ENCODE measurements around the gene MTMR2. TPM values are rescaled to one million over a fixed set of nuclear protein-coding genes. Genes with fewer than 3 reads are reported as not detected.

Gene MTMR2
- total and polyA plus RNA-seq, 10 of the 15 experiments (the other 5 are each of a cell fraction or from before 2014, with no cell fraction given) = 7.6 to 46.6 (median 22.5) TPM

- FAIRE-seq (no peak), DNase-seq (ENCODE audit: low read depth, low spot score) (no peak), ATAC-seq (peak; percentile 86)
- intact Hi-C loops (cut with micrococcal nuclease; ENCODE audit: unreplicated experiment) (no loop called here), in situ Hi-C loops (cut with MboI) (no loop called here)
- ChIA-PET RAD21 (ENCODE audit: unreplicated experiment) (no interaction called here), SMC1A (ENCODE audit: uncharacterized antibody, unreplicated experiment) (interaction anchor here (1.0 to 1.6 kb wide), 4 partner anchors 10 to 495 kb away, joined by 3 to 4 read pairs (median 3); partner anchors contain the start of gene MAML2), POLR2A (interaction anchor here (0.7 kb wide), 1 partner anchor 30 kb away, joined by 7 read pairs; no protein-coding TSS in a partner anchor), CTCF (no interaction called here)
- Histone ChIP-seq H3K79me2 (ENCODE audit: control insufficient read depth, insufficient read depth, low read length) (no peaks in the 10 kb centered on the region), H3K9me3 (replicated peaks; ENCODE audit: control insufficient read depth, insufficient read depth, low read length) (no peaks in the 10 kb centered on the region), H3K4me1 (ENCODE audit: control insufficient read depth, insufficient read depth, low read length) (no peaks in the 10 kb centered on the region), H3K27me3 (replicated peaks in 1 of 2; ENCODE audit: control insufficient read depth in 2 of 2, insufficient read depth in 2 of 2, low read length in 1 of 2) (no peaks in the 10 kb centered on the region), H2AFZ (ENCODE audit: control insufficient read depth, low read depth, low read length) (no peak overlapping the region), H3K9ac (ENCODE audit: control insufficient read depth, insufficient read depth, low read length) (no peak overlapping the region), H3K4me3 (no peak overlapping the region), H4K20me1 (ENCODE audit: control insufficient read depth, insufficient read depth) (no peaks in the 10 kb centered on the region), H3K27ac (ENCODE audit: control insufficient read depth, insufficient read depth) (no peak overlapping the region), H3K36me3 (ENCODE audit: control insufficient read depth in 2 of 2, insufficient read depth in 2 of 2, low read length in 1 of 2) (no peaks in the 10 kb centered on the region), H3K4me2 (ENCODE audit: control insufficient read depth, insufficient read depth) (no peak overlapping the region)
- WGBS (ENCODE audit: insufficient coverage, insufficient replicate concordance, low lambda C conversion rate, missing lambda C conversion rate) = 62% methylated on average over 4 of the region's 4 CpGs
- no TSS peak for BruUV-seq (replicated peaks)
- TF ChIP-seq ZNF384 (IDR thresholded peaks at IDR 0.05; ENCODE audit: borderline replicate concordance, low read depth, low read length) (no peak), NKRF (conservative IDR thresholded peaks at IDR 0.05) (no peak), SMAD5 (IDR thresholded peaks at IDR 0.05; ENCODE audit: low read depth) (no peak), BRCA1 (IDR thresholded peaks at IDR 0.05; ENCODE audit: low read depth, low read length) (no peak), NFYA (IDR thresholded peaks at IDR 0.05; ENCODE audit: borderline replicate concordance, low read depth, low read length) (no peak)
Observed at GRCh38 chr11:95891423-95892170, 32.3 kb downstream of the MTMR2 start.
